ENCODE results near the gene PPP1R14B.

PPP1R14B gene

GRCh38 chr11:64281957-64282770 is 35.4 kb upstream of the PPP1R14B start:
- DNase-seq (ENCODE audit: low read depth) = no peak

DNA sequence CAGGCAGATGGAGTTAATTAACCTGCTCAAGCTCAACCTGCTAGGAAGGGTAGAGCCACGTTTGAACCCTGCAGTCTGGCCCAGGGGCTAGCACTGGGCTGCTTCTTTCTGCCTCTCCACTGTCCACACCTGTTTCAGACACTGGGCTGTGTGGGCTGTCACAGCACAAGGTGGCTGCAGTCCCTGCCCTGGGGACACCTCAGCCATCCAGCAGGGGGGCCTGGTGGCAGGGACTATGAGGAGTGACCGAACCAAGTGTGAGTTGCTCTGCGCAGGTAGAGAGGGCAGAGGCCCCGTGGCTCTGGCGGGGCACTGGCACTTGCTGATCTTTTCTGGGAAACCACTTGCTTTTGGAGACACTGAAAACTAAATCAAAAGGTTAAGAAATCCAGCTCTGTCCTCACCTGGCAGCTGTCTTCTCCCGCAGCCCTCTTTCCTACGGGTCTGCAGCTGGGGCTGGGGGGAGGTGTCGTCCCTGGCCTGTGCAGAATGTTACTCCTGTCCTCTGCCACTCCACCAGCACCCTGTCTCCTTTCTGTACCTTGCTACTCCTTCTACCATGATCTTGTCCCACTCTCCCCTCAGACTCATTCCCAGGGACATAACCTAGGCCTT is 31.9 kb upstream of the PPP1R14B start:
- DNase-seq (ENCODE audit: low read depth) = no peak

GRCh38 chr11:64276653-64277431 is 30.1 kb upstream of the PPP1R14B start:
- DNase-seq (ENCODE audit: low read depth) = peak; percentile 79

- DNase-seq (ENCODE audit: low read depth) = no peak
Observed at GRCh38 chr11:64275841-64276240, 29.1 kb upstream of the PPP1R14B start.

GRCh38 chr11:64275031-64275800 is 28.5 kb upstream of the PPP1R14B start:
- DNase-seq (ENCODE audit: low read depth) = no peak

GRCh38 chr11:64269540-64270220 is 22.9 kb upstream of the PPP1R14B start:
- DNase-seq (ENCODE audit: low read depth) = peak; percentile 100

DNA sequence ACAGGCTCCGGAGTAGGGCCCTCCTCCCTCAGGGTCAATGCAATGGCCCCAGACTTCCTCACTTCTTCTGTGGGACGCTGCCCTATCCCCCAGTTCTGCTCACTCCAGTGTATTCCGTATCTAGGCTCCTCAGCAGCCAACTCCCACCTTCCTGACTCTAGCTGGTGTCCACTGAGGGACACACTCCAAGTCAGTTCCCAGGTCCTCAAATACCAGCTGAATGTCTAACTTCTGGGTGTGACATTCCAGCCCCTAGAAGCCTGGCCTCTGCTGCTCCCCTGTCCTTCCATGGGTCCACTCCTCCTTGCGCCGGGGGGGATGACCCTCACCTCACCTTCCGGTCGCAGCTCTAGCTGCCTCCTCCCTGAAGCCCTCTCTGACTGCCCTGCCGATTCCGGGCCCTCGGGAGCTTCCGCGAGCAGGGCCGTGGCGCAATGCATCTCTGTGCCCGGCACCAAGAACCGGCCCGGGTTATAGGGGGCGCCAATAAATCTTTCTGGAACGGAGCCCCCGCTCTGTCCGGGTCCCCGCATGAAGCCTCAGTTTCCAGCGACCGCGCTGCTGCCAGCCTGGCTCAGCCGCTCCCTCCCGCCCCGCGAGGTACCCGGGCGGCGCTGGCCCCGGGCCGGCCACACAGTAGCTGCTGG is 22.3 kb upstream of the PPP1R14B start:
- peak; percentile 63 for DNase-seq (ENCODE audit: low read depth)

GRCh38 chr11:64268025-64268892 is 21.5 kb upstream of the PPP1R14B start:
- peak; percentile 48 for DNase-seq (ENCODE audit: low read depth)

GRCh38 chr11:64267207-64267945 is 20.6 kb upstream of the PPP1R14B start:
- DNase-seq (ENCODE audit: low read depth) = no peak

GRCh38 chr11:64266339-64266738 is 19.6 kb upstream of the PPP1R14B start:
- no peak for DNase-seq (ENCODE audit: low read depth)

DNA sequence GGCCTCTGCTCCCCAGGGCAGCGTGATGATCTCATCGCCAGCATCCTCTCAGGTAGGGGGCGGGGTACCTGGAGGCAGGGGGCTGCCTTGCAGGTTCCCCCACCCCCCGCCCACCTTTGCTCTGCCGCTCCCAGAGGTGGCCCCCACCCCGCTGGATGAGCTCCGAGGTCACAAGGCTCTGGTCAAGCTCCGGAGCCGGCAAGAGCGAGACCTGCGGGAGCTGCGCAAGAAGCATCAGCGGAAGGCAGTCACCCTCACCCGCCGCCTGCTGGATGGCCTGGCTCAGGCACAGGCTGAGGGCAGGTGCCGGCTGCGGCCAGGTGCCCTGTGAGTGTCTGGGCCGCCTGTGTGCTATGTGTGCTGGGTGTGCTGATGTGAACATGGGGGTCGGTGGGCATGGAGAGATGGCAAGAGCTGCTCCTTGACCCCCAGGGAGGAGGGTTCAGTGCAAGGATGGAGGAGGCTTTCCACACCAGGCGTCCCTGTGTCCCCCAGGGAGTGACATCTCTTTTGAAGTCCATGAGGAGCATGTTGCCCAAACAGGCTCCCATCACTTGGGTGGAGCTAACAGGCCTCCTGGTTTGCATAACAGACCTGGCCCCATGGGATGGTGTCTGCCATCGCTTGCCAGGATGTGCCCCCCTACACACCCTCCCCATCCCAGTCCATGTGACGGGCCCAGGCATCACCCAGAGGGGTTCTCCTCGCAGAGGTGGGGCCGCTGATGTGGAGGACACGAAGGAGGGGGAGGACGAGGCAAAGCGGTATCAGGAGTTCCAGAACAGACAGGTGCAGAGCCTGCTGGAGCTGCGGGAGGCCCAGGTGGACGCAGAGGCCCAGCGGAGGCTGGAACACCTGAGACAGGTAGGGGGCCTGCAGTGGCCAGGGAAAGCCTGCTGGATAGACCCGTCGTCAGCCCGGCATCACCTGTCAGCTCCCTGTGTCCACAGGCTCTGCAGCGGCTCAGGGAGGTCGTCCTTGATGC is 18.7 kb upstream of the PPP1R14B start:
- DNase-seq (ENCODE audit: low read depth) = no peak

GRCh38 chr11:64264371-64264852 is 17.7 kb upstream of the PPP1R14B start:
- no peak for DNase-seq (ENCODE audit: low read depth)

DNA sequence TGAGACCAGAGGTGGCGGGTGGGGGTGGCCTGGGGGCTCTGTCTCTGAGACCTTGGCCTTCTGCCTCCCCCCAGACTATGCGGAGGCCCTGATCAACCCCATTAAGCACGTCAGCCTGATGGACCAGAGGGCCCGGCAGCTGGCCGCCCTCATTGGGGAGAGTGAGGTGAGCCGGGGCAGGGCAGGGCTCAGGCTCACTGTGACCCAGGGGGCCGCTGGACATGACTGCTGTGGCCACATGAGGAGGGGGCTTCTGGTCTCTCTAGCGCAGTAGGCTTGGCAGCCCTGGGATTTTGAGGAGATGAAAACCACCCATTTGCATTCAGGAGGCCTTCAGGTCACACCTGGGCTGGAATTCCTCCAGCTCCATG is 17.2 kb upstream of the PPP1R14B start:
- no peak for DNase-seq (ENCODE audit: low read depth)

- no peak for DNase-seq (ENCODE audit: low read depth)
Observed at GRCh38 chr11:64263021-64263946, 16.5 kb upstream of the PPP1R14B start.

GRCh38 chr11:64262271-64263002 is 15.7 kb upstream of the PPP1R14B start:
- no peak for DNase-seq (ENCODE audit: low read depth)

DNA sequence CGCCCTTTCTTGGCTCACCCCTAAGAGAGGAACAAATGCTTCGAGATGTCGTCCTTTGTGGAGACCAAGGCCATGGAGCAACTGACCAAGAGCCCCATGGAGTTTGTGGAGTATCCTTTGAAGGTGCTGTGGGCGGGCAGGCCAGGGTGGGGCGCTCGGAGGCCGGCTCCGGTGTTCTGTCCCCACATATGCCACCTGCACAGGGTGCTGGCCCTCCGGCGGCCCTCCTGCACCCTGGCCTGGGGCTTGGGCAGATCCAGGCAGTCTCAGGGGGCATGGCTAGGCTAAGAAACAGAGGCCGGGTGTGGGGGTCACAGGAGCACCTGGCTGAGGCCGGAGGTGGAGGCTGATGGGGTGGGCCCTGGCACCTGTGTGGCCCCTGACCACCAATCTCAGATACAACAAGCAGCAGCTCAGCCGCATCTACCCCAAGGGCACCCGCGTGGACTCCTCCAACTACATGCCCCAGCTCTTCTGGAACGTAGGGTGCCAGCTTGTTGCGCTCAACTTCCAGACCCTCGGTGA is 14.9 kb upstream of the PPP1R14B start:
- no peak for DNase-seq (ENCODE audit: low read depth)
